EL (cell line): Measurements from ENCODE around the gene MCRS1.
"Not testable (repeated sequence)": the region's sequence is repeated elsewhere in the genome, so short reads cannot be mapped to it uniquely, and the experiment has no call there.

Experiments used
- DNase-seq: peaks from one replicate; pipeline ENCODE4 v3.0.0-alpha.2; 2016

MCRS1 gene

GRCh38 chr12:49567611-49568441 lies at the start of gene MCRS1:
TSS of gene MCRS1 (minus strand) at chr12:49568142. CDS start at chr12:49566731, 1,411 bp downstream.
- DNase-seq: peak; percentile 92

- DNase-seq: no peak
These were observed 48.7 kb upstream of the MCRS1 start for GRCh38 chr12:49616533-49617219.

- DNase-seq: peak; percentile 76
These were observed 47.8 kb upstream of the MCRS1 start for GRCh38 chr12:49615725-49616124.

- no peak for DNase-seq
These were observed 44.3 kb upstream of the MCRS1 start for GRCh38 chr12:49612210-49612609.

GRCh38 chr12:49610785-49611184 lies 42.8 kb upstream of the MCRS1 start:
- not testable (repeated sequence) for DNase-seq

- peak; percentile 68 for DNase-seq
These were observed 41.9 kb upstream of the MCRS1 start for GRCh38 chr12:49609875-49610154.

GRCh38 chr12:49609059-49609874 lies 41.3 kb upstream of the MCRS1 start:
- DNase-seq: no peak

GRCh38 chr12:49605539-49605938 lies 37.6 kb upstream of the MCRS1 start, which contains the start of gene FAM186B:
TSS of gene FAM186B (minus strand) at chr12:49605639. CDS start at chr12:49605477, 162 bp downstream.
- not testable (repeated sequence) for DNase-seq

GRCh38 chr12:49604856-49605255 lies 36.9 kb upstream of the MCRS1 start:
- DNase-seq: no peak

- DNase-seq: no peak
These were observed 35.8 kb upstream of the MCRS1 start for GRCh38 chr12:49603721-49604120.

GRCh38 chr12:49599961-49600360 lies 32.0 kb upstream of the MCRS1 start:
- no peak for DNase-seq

- DNase-seq: no peak
These were observed 30.6 kb upstream of the MCRS1 start for GRCh38 chr12:49598527-49598926.

- DNase-seq: peak; percentile 12
These were observed 21.0 kb upstream of the MCRS1 start for GRCh38 chr12:49588721-49589516.

GRCh38 chr12:49588281-49588680 lies 20.3 kb upstream of the MCRS1 start:
- DNase-seq: no peak

- no peak for DNase-seq
These were observed 19.4 kb upstream of the MCRS1 start for GRCh38 chr12:49587174-49587908.

- no peak for DNase-seq
These were observed 17.8 kb upstream of the MCRS1 start for GRCh38 chr12:49585477-49586459.

GRCh38 chr12:49584591-49584990 lies 16.6 kb upstream of the MCRS1 start:
- DNase-seq: no peak

- DNase-seq: no peak
These were observed 15.6 kb upstream of the MCRS1 start for GRCh38 chr12:49583366-49584094.

- DNase-seq: no peak
These were observed 14.9 kb upstream of the MCRS1 start for GRCh38 chr12:49582850-49583249.

GRCh38 chr12:49582201-49582600 lies 14.3 kb upstream of the MCRS1 start:
- no peak for DNase-seq
